ENCODE measurements around the gene ITPK1.

ITPK1 gene

GRCh38 chr14:92945959-92946846, 169.5 kb downstream of the ITPK1 start (continued):
- TF ChIP-seq ATF2 (tag by site-specific recombination; IDR thresholded peaks at IDR 0.05; ENCODE audit: low read depth) = peak; percentile 82
- TF ChIP-seq ZNF600 (tag by site-specific recombination; IDR thresholded peaks at IDR 0.05) = no peak
- peak; percentile 7; the same call in 1 of the 2 replicates for TF ChIP-seq INSM2 (tag by site-specific recombination; IDR thresholded peaks at IDR 0.05)
- peak; percentile 92; the same call in 1 of the 2 replicates for TF ChIP-seq KLF17 (tag by site-specific recombination; IDR thresholded peaks at IDR 0.05)
- no peak for TF ChIP-seq PRDM1 (tag by site-specific recombination; IDR thresholded peaks at IDR 0.05)
- no peak for TF ChIP-seq ZBTB49 (tag by site-specific recombination; IDR thresholded peaks at IDR 0.05; ENCODE audit: low read depth)
- TF ChIP-seq HOXC10 (CRISPR knock-in tag; IDR thresholded peaks at IDR 0.05) = no peak
- no peak for TF ChIP-seq ZNF157 (tag by site-specific recombination; IDR thresholded peaks at IDR 0.05)
- TF ChIP-seq ZBTB21 (tag by site-specific recombination; IDR thresholded peaks at IDR 0.05) = peak; percentile 79
- no peak for TF ChIP-seq SP2 (tag by site-specific recombination; IDR thresholded peaks at IDR 0.05)
- TF ChIP-seq ZNF629 (tag by site-specific recombination; IDR thresholded peaks at IDR 0.05) = peak; percentile 91

GRCh38 chr14:92945544-92945943, 170.2 kb downstream of the ITPK1 start:
- TF ChIP-seq ZNF544 (tag by site-specific recombination; IDR thresholded peaks at IDR 0.05) = no peak
- peak; percentile 29; the same call in 1 of the 2 replicates for TF ChIP-seq ZIC2 (tag by site-specific recombination; IDR thresholded peaks at IDR 0.05)
- TF ChIP-seq ZNF133 (tag by site-specific recombination; IDR thresholded peaks at IDR 0.05) = no peak
- no peak for TF ChIP-seq ZNF174 (tag by site-specific recombination; IDR thresholded peaks at IDR 0.05)
- H3K4me3 ChIP-seq (ENCODE audit: low read depth, low read length) = no peak overlapping the region
- peaks cover 0 to 25% of the 10 kb centered on the region in 2 experiments; a peak in 2 of 3 replicates for H3K36me3 ChIP-seq (ENCODE audit: control insufficient read depth in 2 of 2, insufficient read depth in 1 of 2, low read length in 2 of 2)
- no peaks in the 10 kb centered on the region for H3K4me1 ChIP-seq (ENCODE audit: control insufficient read depth, insufficient read depth, low read length)
- no peaks in the 10 kb centered on the region for H3K9me3 ChIP-seq (ENCODE audit: control insufficient read depth, insufficient read depth, low read depth, low read length)
- CTCF ChIA-PET = no interaction called here
- POLR2A ChIA-PET = no interaction called here
- no peak overlapping the region for H3K27ac ChIP-seq (ENCODE audit: extremely low read depth, low read depth, low read length)

GRCh38 chr14:92944976-92945375, 170.7 kb downstream of the ITPK1 start:
- no peaks in the 10 kb centered on the region for H3K9me3 ChIP-seq (ENCODE audit: control insufficient read depth, insufficient read depth, low read depth, low read length)
- no peaks in the 10 kb centered on the region for H3K4me1 ChIP-seq (ENCODE audit: control insufficient read depth, insufficient read depth, low read length)
- ChIA-PET POLR2A (interaction anchor here (1.0 kb wide), 1 partner anchor 11 kb away, joined by 5 read pairs; no protein-coding TSS in a partner anchor), CTCF (no interaction called here)
- peaks cover 0 to 20% of the 10 kb centered on the region in 2 experiments; a peak in 2 of 3 replicates for H3K36me3 ChIP-seq (ENCODE audit: control insufficient read depth in 2 of 2, insufficient read depth in 1 of 2, low read length in 2 of 2)
- no peak overlapping the region for H3K27ac ChIP-seq (ENCODE audit: extremely low read depth, low read depth, low read length)
- H3K4me3 ChIP-seq (ENCODE audit: low read depth, low read length) = no peak overlapping the region
- no peak for TF ChIP-seq HIC1 (tag by site-specific recombination; IDR thresholded peaks at IDR 0.05)
- no peak for TF ChIP-seq ZNF560 (tag by site-specific recombination; IDR thresholded peaks at IDR 0.05; ENCODE audit: borderline replicate concordance)
- no peak for TF ChIP-seq ZNF324 (tag by site-specific recombination; IDR thresholded peaks at IDR 0.05)
- TF ChIP-seq HOXD13 (CRISPR knock-in tag; IDR thresholded peaks at IDR 0.05; ENCODE audit: borderline replicate concordance) = no peak
- no peak for TF ChIP-seq ZNF76 (tag by site-specific recombination; IDR thresholded peaks at IDR 0.05; ENCODE audit: borderline replicate concordance, low read depth)
